OCI-LY7 (cell line): Measurements from ENCODE around the gene TPH1. TPM values are rescaled to one million over a fixed set of nuclear protein-coding genes. Genes with fewer than 3 reads are reported as not detected.

Experiments
- BruUV-seq: library from RNA; stranded (reverse); fragments of 400-500 nt; replicated peaks from 2 replicates; lab custom pipeline; 2021; lab: Mats Ljungman, UMichigan
- CTCF ChIA-PET: fragments of 300-600 bp; sonication (Branson Sonifier 250); formaldehyde crosslinking; loops from one replicate; lab custom pipeline; 2022; ENCODE audit warnings: antibody characterized with exemption; ENCODE audit not compliant: unreplicated experiment; lab: Charles Lee
- POLR2A ChIA-PET: fragments of 300-600 bp; sonication (Branson Sonifier 250); formaldehyde crosslinking; loops from one replicate; lab custom pipeline; 2022; ENCODE audit warnings: antibody characterized with exemption; lab: Charles Lee
- DNase-seq: peaks from one replicate; pipeline ENCODE4 v3.0.0-alpha.2; 2015; ENCODE audit warnings: low spot score
- H2AFZ ChIP-seq: fragments of 200-600 bp; sonication (generic), shearing (Covaris generic); 2 replicates; pipeline ENCODE4 v1.6.1; 2014; ENCODE audit warnings: mild to moderate bottlenecking, antibody characterized with exemption, low read length, moderate library complexity
- H3K27ac ChIP-seq: fragments of 200-600 bp; sonication (generic); 2 replicates; pipeline ENCODE4 v1.5.1; 2014; ENCODE audit warnings: mixed run types, low read depth, mild to moderate bottlenecking, moderate library complexity, low read length, inconsistent platforms; ENCODE audit not compliant: poor library complexity, severe bottlenecking
- H3K36me3 ChIP-seq: fragments of 200-600 bp; sonication (generic); 2 replicates; pipeline ENCODE4 v1.6.1; 2014; ENCODE audit warnings: mild to moderate bottlenecking, antibody characterized with exemption, low read length, moderate library complexity, mixed read lengths; ENCODE audit not compliant: insufficient read depth
- H3K4me1 ChIP-seq: fragments of 200-600 bp; sonication (generic); 2 replicates; pipeline ENCODE4 v1.5.1; 2014; ENCODE audit warnings: mild to moderate bottlenecking, low read length; ENCODE audit not compliant: insufficient read depth, poor library complexity, severe bottlenecking
- H3K4me2 ChIP-seq: fragments of 200-600 bp; sonication (generic); 2 replicates; pipeline ENCODE4 v1.6.1; 2014; ENCODE audit warnings: mild to moderate bottlenecking, low read length
- H3K4me3 ChIP-seq: fragments of 200-600 bp; sonication (generic); 2 replicates; pipeline ENCODE4 v1.5.1; 2014; ENCODE audit warnings: mild to moderate bottlenecking, low read depth, low read length; ENCODE audit not compliant: poor library complexity, severe bottlenecking
- H3K79me2 ChIP-seq: fragments of 200-600 bp; sonication (generic); 2 replicates; pipeline ENCODE4 v1.6.1; 2016; ENCODE audit warnings: low read depth, mild to moderate bottlenecking, low read length, moderate library complexity, mixed read lengths; ENCODE audit not compliant: insufficient read depth
- H3K9me2 ChIP-seq: fragments of 200-600 bp; sonication (generic); 2 replicates; pipeline ENCODE4 v1.6.1; 2016; ENCODE audit warnings: mild to moderate bottlenecking, low read length, mixed read lengths; ENCODE audit not compliant: insufficient read depth
- H3K9me3 ChIP-seq: fragments of 200-600 bp; sonication (generic); 2 replicates; pipeline ENCODE4 v1.6.1; 2014; ENCODE audit warnings: mild to moderate bottlenecking, mixed run types, low read length, mixed read lengths
- H4K20me1 ChIP-seq: fragments of 200-600 bp; sonication (generic); 2 replicates; pipeline ENCODE4 v1.6.1; 2014; ENCODE audit warnings: mild to moderate bottlenecking, antibody characterized with exemption, low read length, moderate library complexity, mixed read lengths; ENCODE audit not compliant: insufficient read depth
- EZH2phosphoT487 ChIP-seq: fragments of 200-600 bp; sonication (generic); IDR thresholded peaks from 2 replicates; pipeline ENCODE4 v1.6.1; 2018; ENCODE audit warnings: low read depth, borderline replicate concordance, mild to moderate bottlenecking, mixed run types, antibody characterized with exemption, low read length, moderate library complexity, mixed read lengths
- intact Hi-C: fragments of 100-400 bp; cut with micrococcal nuclease; formaldehyde crosslinking; loops from one replicate; pipeline ENCODE4 v1.10.0; 2022; ENCODE audit not compliant: unreplicated experiment
- total RNA-seq, 2 experiments: library from RNA; depleted of rRNA in 1 of 2; stranded (reverse); fragments of >200 nt in 1 of 2; shearing (Covaris generic) in 1 of 2; gene quantifications; 2 replicates each; pipeline ENCODE4 v1.2.3, GENCODE V29; 2014 to 2022
- TF ChIP-seq, protein P1 (sequence below): fragments of 200-600 bp; sonication (generic); conservative IDR thresholded peaks from 2 replicates; pipeline ENCODE4 v1.5.1; 2014; ENCODE audit warnings: mild to moderate bottlenecking, antibody characterized with exemption, low read length, moderate library complexity, mixed read lengths

The TPH1 gene
- total RNA-seq, 2 experiments from 2014 or later, result 0.19 to 0.23 TPM

DNA sequence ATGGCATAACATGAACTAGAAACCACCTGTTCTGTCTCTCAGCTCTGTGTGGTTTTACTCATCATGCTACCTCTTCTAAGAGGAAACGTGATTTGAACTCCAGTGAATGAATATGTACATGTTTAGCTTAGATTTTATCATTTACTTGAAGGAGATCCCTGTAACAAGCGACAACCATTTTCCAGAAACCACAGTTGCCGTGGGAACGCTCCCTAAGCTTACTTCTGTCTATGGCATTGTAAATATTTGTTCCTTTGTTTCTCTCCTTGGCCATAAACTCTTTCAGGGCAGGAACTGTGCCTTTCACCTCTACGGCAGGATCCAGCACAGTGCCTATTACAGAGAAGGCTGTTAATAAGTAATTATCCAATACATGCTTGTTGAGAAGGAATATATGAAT, 17.1 kb upstream of the TPH1 start:
- intact Hi-C loops, result no loop called here
- Histone ChIP-seq H3K36me3 (no peaks in the 10 kb centered on the region), H3K4me2 (no peak overlapping the region), H3K4me1 (peaks cover 17% of the 10 kb centered on the region), H4K20me1 (no peaks in the 10 kb centered on the region), H3K79me2 (no peaks in the 10 kb centered on the region), H3K27ac (no peak overlapping the region), H3K9me2 (no peaks in the 10 kb centered on the region), H3K9me3 (no peaks in the 10 kb centered on the region), H3K4me3 (no peak overlapping the region), H2AFZ (no peak overlapping the region)
- ChIA-PET POLR2A (no interaction called here), CTCF (no interaction called here)
- TF ChIP-seq, protein P1, sequence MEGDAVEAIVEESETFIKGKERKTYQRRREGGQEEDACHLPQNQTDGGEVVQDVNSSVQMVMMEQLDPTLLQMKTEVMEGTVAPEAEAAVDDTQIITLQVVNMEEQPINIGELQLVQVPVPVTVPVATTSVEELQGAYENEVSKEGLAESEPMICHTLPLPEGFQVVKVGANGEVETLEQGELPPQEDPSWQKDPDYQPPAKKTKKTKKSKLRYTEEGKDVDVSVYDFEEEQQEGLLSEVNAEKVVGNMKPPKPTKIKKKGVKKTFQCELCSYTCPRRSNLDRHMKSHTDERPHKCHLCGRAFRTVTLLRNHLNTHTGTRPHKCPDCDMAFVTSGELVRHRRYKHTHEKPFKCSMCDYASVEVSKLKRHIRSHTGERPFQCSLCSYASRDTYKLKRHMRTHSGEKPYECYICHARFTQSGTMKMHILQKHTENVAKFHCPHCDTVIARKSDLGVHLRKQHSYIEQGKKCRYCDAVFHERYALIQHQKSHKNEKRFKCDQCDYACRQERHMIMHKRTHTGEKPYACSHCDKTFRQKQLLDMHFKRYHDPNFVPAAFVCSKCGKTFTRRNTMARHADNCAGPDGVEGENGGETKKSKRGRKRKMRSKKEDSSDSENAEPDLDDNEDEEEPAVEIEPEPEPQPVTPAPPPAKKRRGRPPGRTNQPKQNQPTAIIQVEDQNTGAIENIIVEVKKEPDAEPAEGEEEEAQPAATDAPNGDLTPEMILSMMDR, result no peak
- no peak for TF ChIP-seq EZH2phosphoT487
- BruUV-seq, result no TSS peak
- no peak for DNase-seq

DNA sequence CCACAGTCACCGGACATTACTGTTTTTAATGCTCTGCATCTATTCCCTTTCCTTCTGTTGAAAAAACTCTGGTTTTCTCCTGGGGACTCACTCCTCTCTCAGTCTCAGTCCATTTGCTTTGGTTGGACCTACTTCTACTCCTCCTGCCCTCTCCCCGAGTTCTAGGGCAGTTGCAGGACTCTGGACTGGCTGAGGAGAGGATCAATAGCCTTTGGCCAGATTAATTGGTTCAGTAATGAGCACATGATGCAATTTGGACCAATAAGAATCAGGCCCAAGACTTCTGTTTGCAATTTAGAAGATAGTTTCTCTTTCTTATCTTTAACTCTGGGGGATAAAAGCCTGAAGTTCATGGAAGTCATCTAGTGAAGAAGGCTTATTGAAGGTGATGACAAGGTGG, 15.3 kb upstream of the TPH1 start:
- BruUV-seq, result no TSS peak
- H3K4me2 ChIP-seq, result no peak overlapping the region
- H3K79me2 ChIP-seq, result no peaks in the 10 kb centered on the region
- no peak for TF ChIP-seq EZH2phosphoT487
- TF ChIP-seq, protein P1, result no peak
- no peaks in the 10 kb centered on the region for H3K36me3 ChIP-seq
- no peaks in the 10 kb centered on the region for H3K9me3 ChIP-seq
- no peak overlapping the region for H2AFZ ChIP-seq
- CTCF ChIA-PET, result no interaction called here
- no peak for DNase-seq
- intact Hi-C loops, result no loop called here
- no peaks in the 10 kb centered on the region for H4K20me1 ChIP-seq
- POLR2A ChIA-PET, result no interaction called here
- peaks cover 17% of the 10 kb centered on the region for H3K4me1 ChIP-seq
- no peak overlapping the region for H3K27ac ChIP-seq
- H3K4me3 ChIP-seq, result no peak overlapping the region
- H3K9me2 ChIP-seq, result no peaks in the 10 kb centered on the region

DNA sequence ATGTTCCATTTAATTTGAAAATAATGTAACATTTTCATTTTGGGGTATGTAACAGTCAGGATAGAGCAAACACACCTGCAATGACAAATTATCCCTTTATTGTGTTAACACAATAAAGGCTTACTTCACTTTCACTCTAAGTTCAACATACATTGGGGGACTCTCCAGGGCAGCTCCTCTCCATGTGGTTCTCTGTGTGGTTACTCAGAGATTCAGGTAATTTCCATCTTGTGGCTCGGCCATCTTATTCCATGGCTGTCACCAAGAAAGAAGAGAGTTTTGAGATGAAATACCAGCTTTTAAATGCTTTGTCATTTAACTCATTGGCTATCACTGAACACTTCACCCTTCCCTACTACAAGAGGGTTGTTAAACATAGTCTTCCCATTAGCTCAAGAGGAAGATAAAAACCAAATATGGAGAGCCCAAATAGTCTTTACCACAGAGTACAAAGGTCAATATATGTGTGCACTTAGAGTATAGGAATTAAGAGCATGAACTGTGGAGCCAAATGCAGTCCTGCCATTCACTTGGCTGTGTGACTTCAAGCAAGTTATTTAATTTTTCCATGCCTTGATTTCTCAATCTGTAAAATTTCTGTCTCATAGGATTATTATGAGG, 10.6 kb upstream of the TPH1 start:
- Histone ChIP-seq H3K9me2 (no peaks in the 10 kb centered on the region), H3K27ac (no peak overlapping the region), H4K20me1 (no peaks in the 10 kb centered on the region), H3K9me3 (no peaks in the 10 kb centered on the region), H3K4me1 (peaks cover 5% of the 10 kb centered on the region), H3K36me3 (no peaks in the 10 kb centered on the region), H3K79me2 (no peaks in the 10 kb centered on the region), H2AFZ (no peak overlapping the region), H3K4me3 (no peak overlapping the region), H3K4me2 (no peak overlapping the region)
- ChIA-PET POLR2A (no interaction called here), CTCF (no interaction called here)
- intact Hi-C loops, result no loop called here
- TF ChIP-seq EZH2phosphoT487, result no peak
- TF ChIP-seq, protein P1, result no peak
- no peak for DNase-seq
- no TSS peak for BruUV-seq
